ENCODE data around the gene USP8.
"Not testable (repeated sequence)": the region's sequence is repeated elsewhere in the genome, so short reads cannot be mapped to it uniquely, and the experiment has no call there.

USP8 gene

DNA sequence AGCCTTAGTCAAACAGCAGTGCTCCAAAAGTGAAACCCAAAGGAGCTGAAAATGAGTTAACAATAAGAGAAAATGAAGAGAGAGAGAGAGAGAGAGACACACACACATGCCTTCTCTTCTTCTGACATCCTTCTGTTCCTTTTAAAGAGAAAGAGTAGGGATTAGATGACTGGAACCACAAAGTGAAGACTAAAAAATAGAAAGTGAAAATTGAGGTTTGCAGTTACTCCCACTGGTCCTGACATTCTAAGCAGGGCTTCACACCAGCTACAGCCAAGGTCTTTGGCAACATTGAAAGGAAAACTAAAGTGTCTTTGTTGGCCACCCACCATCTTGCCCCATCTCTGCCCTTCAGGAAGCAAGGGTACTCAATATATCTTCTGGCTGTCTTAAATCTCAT lies 63.1 kb downstream of the USP8 start:
- TF ChIP-seq ZFX (IDR thresholded peaks at IDR 0.05; ENCODE audit: borderline replicate concordance) = no peak
- TF ChIP-seq, protein P1, sequence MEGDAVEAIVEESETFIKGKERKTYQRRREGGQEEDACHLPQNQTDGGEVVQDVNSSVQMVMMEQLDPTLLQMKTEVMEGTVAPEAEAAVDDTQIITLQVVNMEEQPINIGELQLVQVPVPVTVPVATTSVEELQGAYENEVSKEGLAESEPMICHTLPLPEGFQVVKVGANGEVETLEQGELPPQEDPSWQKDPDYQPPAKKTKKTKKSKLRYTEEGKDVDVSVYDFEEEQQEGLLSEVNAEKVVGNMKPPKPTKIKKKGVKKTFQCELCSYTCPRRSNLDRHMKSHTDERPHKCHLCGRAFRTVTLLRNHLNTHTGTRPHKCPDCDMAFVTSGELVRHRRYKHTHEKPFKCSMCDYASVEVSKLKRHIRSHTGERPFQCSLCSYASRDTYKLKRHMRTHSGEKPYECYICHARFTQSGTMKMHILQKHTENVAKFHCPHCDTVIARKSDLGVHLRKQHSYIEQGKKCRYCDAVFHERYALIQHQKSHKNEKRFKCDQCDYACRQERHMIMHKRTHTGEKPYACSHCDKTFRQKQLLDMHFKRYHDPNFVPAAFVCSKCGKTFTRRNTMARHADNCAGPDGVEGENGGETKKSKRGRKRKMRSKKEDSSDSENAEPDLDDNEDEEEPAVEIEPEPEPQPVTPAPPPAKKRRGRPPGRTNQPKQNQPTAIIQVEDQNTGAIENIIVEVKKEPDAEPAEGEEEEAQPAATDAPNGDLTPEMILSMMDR (IDR thresholded peaks at IDR 0.05) = no peak
- no peak overlapping the region for H3K27ac ChIP-seq

DNA sequence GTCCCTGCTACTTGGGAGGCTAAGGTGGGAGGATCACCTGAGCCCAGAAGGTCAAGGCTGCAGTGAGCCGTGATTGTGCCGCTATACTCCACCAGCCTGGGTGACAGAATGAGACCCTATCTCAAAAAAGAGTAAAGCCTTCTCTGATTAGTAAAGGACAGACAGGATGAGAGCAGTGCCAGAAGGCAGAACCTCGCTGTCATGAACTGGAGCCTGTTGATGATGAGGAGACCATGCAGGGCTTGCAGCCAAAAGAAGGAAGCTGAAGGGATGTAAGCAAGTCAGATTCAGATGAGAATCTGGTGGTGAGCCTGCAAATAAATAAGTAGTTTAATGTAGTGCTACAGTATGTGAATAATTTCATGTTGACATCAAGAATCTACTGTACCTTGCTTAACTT lies 69.4 kb downstream of the USP8 start:
- TF ChIP-seq, protein P1 (IDR thresholded peaks at IDR 0.05) = no peak
- no peak for TF ChIP-seq ZFX (IDR thresholded peaks at IDR 0.05; ENCODE audit: borderline replicate concordance)
- no peak overlapping the region for H3K27ac ChIP-seq

DNA sequence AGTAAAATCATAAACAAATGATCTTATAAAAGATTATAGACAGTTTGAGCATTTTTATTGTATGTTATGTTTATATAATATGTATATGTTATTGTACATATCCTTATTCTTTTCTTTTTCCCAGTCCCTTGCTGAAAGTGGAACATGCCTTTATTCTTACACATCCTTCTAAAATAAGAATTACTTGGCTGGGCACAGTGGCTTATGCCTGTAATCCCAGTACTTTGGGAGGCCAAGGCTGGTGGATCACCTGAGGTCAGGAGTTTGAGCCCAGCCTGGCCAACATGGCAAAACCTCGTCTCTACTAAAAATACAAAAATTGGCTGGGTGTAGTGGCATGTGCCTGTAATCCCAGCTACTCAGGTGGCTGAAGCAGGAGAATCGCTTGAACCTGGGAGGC lies 70.3 kb downstream of the USP8 start:
- not testable (repeated sequence) for H3K27ac ChIP-seq

DNA sequence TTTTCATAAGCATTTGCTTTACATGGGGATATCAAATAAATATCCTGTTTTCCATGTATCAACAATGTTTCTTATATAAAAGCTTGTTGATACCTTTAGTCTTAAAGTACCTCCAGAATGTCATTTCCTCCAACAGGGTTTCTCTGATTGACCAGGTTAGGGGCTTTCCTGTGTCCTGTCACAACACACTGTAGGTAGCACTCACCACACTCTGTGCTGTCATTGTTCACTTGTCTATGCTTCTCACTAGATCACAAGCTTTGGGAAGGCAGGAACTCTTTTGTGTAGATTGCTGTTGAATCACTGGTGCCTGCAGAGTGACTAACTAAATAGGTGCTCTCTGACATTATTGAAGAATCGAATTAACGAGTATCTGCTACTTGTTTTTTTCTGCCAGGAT lies 72.5 kb downstream of the USP8 start:
- TF ChIP-seq, protein P1 (IDR thresholded peaks at IDR 0.05) = no peak
- TF ChIP-seq ZFX (IDR thresholded peaks at IDR 0.05; ENCODE audit: borderline replicate concordance) = no peak
- no peak overlapping the region for H3K27ac ChIP-seq

DNA sequence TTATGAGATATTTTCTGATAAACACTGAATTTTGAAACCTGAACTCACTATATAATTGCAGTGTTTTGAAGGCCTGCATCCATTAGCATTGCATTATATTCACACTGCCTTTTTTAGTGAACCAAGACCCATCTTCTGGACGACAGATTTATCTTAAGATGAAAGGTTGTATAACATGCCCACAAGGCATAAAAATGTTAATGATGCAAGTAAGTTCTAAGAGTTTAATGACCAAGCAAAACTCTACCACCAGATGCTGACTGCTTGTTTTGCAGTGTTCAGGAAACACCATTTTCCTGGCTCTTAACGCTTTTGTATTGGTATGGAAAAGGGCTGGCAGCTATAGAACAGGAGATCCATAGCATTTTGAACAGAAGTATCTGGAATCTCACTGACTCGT lies 76.1 kb downstream of the USP8 start:
- peak overlapping the region; percentile 44; the same call in 1 of the 2 replicates for H3K27ac ChIP-seq
- TF ChIP-seq, protein P1 (IDR thresholded peaks at IDR 0.05) = no peak
- TF ChIP-seq ZFX (IDR thresholded peaks at IDR 0.05; ENCODE audit: borderline replicate concordance) = no peak

DNA sequence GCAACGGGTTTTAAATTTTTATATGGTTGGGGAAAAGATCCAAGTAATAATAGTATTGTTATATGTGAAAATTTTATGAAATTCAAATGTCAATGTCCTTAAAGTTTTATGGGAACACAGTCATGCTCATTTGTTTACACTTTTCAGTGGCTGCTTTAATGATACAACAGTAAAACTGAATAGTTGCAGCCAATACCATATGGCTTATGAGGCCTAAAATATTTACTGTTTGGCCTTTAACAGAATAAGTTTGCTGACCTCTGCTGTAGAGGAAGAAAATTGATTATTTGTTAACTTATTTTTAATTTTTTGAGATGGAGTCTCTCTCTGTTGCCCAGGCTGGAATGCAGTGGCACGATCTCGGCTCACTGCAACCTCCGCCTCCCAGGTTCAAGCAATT lies 77.6 kb downstream of the USP8 start:
- no peak for TF ChIP-seq ZFX (IDR thresholded peaks at IDR 0.05; ENCODE audit: borderline replicate concordance)
- TF ChIP-seq, protein P1 (IDR thresholded peaks at IDR 0.05) = 0 out of 2 replicates have a peak, but pooled peaks have one; percentile 9
- H3K27ac ChIP-seq = peak overlapping the region; percentile 44

DNA sequence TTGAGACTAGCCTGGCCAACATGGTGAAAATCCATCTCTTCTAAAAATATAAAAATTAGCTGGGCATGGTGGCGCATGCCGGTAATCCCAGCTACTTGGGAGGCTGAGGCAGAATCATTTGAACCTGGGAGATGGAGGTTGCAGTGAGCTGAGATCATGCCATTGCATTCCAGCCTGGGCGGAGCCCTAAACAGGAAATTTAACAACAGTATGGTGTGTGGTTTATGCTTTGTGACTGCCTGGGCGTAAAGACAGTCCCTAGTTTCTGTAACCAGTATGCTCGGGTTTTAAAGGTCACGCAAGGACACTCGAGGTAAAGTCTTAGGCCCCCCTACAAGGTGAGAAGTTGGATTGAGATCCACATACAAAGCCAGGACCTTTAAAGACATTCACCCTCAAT lies 78.9 kb downstream of the USP8 start:
- TF ChIP-seq, protein P1 (IDR thresholded peaks at IDR 0.05) = no peak
- TF ChIP-seq ZFX (IDR thresholded peaks at IDR 0.05; ENCODE audit: borderline replicate concordance) = no peak
- no peak overlapping the region for H3K27ac ChIP-seq

DNA sequence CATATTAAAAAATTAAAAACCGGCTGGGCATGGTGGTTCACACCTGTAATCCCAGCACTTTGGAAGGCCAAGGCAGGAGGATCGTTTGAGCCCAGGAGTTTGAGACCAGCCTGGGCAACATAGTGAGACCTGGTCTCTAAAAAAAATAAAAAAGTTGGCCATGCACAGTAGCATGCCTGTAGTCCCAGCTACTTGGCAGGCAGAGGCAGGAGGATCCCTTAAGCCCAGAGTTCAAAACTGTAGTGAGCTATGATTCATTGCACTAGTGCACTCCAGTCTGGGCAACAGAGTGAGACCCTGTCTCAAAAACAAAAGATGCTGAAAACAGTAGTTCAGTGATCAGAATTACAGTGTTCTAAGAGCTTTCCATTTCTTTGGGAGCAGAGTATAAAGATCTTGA lies 81.5 kb downstream of the USP8 start:
- H3K27ac ChIP-seq = not testable (repeated sequence)

Data from 22Rv1 (cell line).